Hypothalamus (tissue), 51 donors: ENCODE measurements around the gene C15orf39.
"Not testable (repeated sequence)": the region's sequence is repeated elsewhere in the genome, so short reads cannot be mapped to it uniquely, and the experiment has no call there.

Experiments
- DNase-seq, 51 donors: peaks; one replicate each; lab custom pipeline; 2025; lab: John Stamatoyannopoulos, UW

The C15orf39 gene

DNA sequence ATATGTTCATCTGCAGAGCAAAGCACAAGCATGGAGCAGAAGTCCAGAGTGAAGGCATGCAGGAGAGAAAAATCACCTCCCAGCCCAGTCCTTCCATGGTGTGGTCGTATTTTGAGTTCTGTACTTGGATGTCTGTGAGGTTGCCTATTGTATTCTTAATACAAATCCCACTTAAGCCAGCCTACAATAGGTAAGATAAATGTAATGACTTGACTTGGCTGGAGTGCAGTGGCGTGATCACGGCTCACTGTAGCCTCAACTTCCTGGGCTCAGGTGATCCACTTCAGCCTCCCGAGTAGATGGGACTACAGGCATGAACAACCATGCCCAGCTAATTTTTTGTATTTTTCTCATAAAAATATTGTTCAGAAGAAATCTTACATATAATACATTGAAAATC is 49.7 kb downstream of the C15orf39 start:
- not testable (repeated sequence) for DNase-seq

DNA sequence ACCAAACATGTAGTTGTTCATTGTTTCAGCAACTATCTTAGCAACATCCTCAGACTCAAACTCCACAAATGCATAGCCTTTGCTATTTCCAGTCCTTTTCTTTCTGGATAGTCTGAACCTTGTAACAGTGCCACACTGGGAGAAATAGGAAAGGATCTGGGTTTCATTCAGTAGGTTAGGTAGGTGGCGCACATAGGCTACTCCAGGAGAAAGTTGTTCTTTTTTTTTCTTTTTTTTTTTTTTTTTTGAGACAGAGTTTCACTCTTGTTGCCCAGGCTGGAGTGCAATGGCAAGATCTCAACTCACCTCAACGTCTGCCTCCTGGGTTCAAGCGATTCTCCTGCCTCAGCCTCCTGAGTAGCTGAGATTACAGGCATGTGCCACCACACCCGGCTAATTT is 50.6 kb downstream of the C15orf39 start:
- DNase-seq = not testable (repeated sequence)

- not testable (repeated sequence) for DNase-seq
Measured at GRCh38 chr15:75258034-75258433, 56.4 kb downstream of the C15orf39 start, which contains the start of gene GOLGA6C. GOLGA6C (plus strand) TSS chr15:75258334; CDS start chr15:75258599, 265 bp downstream.

DNA sequence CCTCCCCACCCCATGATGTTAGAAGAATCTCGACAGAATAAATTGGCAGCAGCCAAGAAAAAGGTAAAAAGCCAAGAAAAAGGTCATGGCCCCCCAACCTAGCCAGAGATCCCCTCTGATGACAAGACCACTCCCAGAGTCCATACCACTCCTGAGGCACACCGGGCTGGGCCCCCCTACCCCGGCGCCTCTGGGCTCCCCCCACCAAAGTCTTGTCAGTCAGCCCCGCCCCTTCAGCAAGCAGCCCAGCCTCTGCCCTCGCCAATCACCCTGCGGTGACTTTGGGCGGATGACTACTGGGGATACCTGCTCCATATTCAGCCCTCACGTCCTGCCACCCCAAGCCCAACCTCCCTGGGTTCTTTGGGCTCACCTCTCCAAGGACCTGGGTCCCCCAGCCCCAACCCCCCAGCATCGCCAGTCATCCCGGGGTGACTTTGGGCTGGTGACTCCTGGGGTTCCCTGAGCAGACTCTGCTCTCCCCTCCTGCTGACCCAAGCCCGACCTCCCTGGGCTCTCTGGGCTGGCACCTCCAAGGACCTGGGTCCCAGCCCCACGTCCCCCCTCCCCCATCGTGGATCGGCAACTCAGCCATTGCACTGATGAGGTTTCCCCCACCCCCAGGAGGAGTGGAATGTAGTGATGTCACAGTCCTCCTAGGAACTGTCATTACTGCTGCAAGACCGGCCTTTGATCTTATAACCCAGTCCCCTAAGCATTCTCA is 57.1 kb downstream of the C15orf39 start:
- DNase-seq = not testable (repeated sequence)

- DNase-seq = not testable (repeated sequence)
Measured at GRCh38 chr15:75259873-75260272, 58.2 kb downstream of the C15orf39 start.
